D341Med (cell line): ENCODE results near the gene TRPM8.
"Not testable (repeated sequence)": the region's sequence is repeated elsewhere in the genome, so short reads cannot be mapped to it uniquely, and the experiment has no call there.

ENCODE experiments used
- DNase-seq: peaks from one replicate; pipeline ENCODE4 v3.0.0; 2012; ENCODE audit warnings: low spot score

TRPM8 gene

GRCh38 chr2:233917116-233917515, at the start of gene TRPM8:
TSS of gene TRPM8 (plus strand) at chr2:233917373. CDS start at chr2:233926538, 9,165 bp downstream.
- DNase-seq: no peak

- peak; percentile 80 for DNase-seq
Observed at GRCh38 chr2:233867993-233868532, 49.1 kb upstream of the TRPM8 start, which contains the start of gene MSL3B. TSS of gene MSL3B (minus strand) at chr2:233868386.

GRCh38 chr2:233871432-233871831, 45.7 kb upstream of the TRPM8 start:
- no peak for DNase-seq

- not testable (repeated sequence) for DNase-seq
Observed at GRCh38 chr2:233872125-233872524, 45.0 kb upstream of the TRPM8 start.

- no peak for DNase-seq
Observed at GRCh38 chr2:233882353-233882752, 34.8 kb upstream of the TRPM8 start.

DNA sequence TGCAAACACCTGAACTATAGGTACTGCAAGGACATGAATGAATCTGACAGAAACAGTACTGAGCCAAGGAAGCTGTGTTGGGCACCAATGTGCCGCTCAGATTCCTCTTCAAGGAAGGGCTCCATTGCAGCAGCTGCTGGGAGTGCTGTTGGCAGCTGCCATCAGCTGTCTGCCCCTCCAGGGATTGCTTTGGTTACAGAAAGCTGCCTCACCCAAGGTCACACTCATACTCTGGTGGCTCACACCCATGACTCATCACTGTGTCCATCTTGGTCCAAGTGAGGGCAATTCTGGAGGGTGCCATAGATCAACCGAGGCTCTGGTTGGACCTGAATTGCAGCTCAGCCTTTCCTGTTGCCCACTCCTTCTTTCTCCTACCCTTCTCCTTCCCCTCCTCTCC, 24.4 kb upstream of the TRPM8 start:
- no peak for DNase-seq

DNA sequence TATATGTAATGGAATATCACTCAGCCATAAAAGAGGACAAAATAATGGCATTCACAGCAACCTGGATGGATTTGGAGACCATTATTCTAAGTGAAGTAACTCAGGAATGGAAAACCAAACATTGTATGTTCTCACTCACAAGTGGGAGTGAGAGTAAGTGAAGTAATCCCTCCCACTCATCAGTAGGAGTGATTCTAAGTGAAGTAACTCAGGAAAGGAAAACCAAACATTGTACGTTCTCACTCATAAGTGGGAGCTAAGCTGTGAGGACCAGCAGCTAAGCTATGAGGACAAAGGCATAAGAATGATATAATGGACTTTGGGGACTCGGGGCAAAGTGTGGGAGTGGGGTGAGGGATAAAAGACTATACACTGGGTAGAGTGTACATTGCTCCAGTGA, 20.9 kb upstream of the TRPM8 start:
- not testable (repeated sequence) for DNase-seq

DNA sequence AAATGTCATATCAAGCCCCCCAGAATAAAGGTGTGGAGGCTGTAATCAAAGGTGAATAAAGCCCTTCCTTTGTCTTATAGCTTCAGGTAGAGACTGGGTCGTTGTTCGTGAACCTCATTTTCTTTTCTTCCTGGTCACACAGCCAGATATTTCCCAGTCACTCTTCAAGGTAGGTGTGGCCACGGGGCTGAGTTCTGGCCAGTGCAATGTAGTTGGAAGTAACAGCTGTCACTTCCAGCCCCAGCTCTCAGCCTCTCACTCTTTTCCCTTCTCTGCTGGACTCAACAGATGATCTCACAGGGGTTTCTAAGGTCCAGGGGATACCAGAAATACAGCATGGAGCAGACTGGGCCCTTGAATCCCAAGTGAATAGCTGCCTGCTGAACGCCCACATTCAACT, 15.8 kb upstream of the TRPM8 start:
- DNase-seq: no peak

DNA sequence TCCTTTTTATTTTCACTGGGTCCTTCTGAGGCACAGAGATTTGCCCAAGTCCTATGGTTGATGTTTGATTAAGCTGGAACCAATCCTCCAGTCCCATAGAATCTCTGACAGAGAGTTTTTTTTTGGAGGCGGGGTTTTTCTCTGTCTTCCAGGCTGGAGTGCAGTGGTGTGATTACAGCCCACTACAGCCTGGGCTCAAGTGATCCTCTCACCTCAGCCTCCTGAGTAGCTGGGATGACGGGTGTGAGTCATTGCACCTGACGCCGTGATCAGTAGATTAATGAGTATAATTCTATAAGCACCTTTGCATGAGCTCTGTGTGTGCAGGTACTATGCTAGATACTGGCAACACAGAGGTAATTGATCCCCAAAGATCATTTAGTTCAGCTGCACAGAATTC, 15.3 kb upstream of the TRPM8 start:
- no peak for DNase-seq

DNA sequence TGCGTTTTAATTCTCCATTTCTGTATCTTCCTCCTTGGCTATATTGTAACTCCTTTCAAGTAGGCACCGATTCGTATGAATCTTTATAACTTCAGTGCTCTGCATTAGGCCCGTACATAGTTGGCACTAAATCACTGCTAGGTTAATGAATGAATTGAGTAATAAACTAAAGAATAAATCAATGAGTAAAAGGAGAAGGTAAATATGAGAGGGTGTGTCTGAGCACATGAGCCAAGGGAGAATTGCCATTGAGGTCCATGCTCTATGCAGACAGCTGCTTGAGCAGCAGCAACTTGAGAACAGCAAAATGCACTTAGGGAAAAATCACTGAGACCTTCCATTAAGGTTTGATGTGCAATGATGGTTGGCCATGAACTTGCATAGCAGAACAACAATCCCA, 11.2 kb upstream of the TRPM8 start:
- no peak for DNase-seq

- DNase-seq: no peak
Observed at GRCh38 chr2:233907627-233908026, 9.5 kb upstream of the TRPM8 start.

GRCh38 chr2:233912691-233913423, 4.3 kb upstream of the TRPM8 start:
- no peak for DNase-seq

DNA sequence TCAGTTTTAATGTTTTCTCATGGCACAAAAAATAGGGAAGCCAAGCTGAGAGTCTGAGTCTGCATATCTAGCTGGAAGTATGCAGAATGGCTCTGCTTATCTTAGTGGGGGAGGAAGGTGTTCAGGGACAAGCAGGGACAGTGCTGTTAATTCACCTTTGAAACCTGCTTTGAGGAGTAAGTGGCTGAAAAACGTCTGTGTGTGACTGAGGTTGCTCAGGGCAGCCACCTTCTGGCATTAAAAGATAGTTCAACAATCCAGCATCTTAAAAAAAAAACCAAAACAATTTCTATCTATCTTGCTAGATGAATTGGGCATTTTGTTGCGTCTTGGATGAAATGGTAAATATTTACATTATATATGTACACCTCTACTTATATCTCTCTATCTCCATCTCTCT, 2.0 kb upstream of the TRPM8 start:
- DNase-seq: peak; percentile 37

GRCh38 chr2:233919319-233919718, 2.1 kb downstream of the TRPM8 start:
- DNase-seq: no peak

DNA sequence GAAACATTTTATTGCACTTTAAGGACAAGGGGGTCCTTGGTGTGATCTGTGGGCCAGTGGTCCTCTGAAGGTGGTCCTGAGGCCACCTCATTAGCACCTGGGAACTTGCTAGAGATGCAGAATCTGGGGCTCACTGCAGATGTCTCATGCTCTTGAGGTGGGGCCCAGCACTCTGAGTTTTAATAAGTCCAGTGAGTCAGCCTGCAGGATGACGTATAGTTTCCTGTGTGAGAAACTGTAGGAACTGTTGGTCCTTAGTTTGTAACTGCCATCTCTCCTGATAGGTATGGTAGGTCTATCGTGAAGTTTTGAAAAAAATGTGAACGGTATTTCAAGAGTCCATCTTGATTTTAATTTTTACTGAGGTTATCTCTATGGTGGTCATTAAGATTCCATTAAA, 2.8 kb downstream of the TRPM8 start:
- DNase-seq: no peak

GRCh38 chr2:233922471-233922870, 5.3 kb downstream of the TRPM8 start:
- no peak for DNase-seq

- no peak for DNase-seq
Observed at GRCh38 chr2:233925402-233925801, 8.2 kb downstream of the TRPM8 start.

DNA sequence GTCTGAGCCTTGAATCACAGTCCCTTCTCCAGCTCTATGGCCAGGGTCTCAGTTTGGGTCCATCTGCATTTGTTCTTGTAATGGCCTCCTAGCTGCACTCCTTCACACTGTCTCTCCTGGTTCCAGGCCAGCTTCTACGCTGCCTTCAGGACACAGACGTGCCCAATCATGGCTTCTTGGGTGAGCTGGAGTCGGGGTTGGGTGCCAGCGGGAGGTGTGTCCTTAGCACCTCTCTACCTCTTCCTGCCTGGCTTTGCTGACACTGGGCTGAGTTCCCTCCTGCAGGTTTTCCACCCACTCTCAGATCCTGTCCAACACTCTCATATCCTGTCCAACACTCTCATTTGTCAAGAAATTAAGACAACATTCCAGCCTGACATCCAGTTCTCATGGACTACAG, 9.6 kb downstream of the TRPM8 start:
- no peak for DNase-seq

- DNase-seq: no peak
Observed at GRCh38 chr2:233928594-233929351, 11.6 kb downstream of the TRPM8 start.

- DNase-seq: no peak
Observed at GRCh38 chr2:233929352-233930022, 12.3 kb downstream of the TRPM8 start.

GRCh38 chr2:233934524-233934923, 17.4 kb downstream of the TRPM8 start:
- no peak for DNase-seq

GRCh38 chr2:233935426-233935825, 18.3 kb downstream of the TRPM8 start:
- DNase-seq: no peak

DNA sequence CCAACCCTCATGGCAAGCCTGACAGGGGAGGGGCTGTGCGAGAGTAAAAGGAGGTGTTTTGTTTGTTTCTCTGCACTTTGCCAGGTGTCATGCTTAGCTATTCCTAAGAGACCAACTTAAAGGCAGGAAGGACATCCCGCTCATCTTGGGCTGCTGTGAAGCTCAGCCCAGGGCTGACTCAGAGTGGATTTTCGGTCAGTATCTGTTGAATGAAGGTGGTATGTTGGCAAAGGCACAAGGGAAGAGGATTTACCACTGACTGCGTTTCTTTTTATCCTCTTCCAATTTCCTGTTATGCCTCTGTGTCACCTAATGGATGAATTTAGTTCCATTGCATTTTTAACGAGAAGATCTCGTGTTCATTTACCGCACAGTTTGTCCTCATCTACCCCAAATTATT, 18.9 kb downstream of the TRPM8 start:
- DNase-seq: no peak
